CD4-positive, alpha-beta T cell treated with Interleukin-17A for 1 hour (primary cell): ENCODE results near the gene WFDC6.
"Not testable (repeated sequence)": the region's sequence is repeated elsewhere in the genome, so short reads cannot be mapped to it uniquely, and the experiment has no call there.

Source experiments
- DNase-seq: peaks from one replicate; pipeline ENCODE4 v3.0.0-alpha.2; 2020

The WFDC6 gene

DNA sequence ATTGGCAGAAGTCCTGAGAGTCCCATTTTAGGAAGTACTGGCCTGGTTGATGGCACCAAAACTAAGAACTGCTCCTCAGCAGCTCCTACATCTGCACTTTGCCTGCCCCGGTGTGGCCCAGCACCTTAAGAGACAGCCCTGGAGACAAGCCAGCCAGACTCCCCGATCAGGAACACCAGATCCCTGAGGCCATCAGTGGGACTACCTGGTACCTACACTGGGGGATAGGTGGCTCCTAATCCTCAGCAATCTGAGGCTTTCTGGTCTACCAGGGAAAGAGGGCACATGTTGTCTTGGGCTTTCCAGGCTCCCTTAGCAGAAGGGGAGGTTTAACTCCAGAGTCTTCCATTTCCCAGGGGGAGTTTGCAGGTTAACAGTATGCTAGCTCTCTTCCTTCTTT is at the start of gene WFDC6:
WFDC6 (minus strand) TSS at position 101 of the 400 bp plus-strand sequence; CDS start at position 26, 75 bp downstream.
- no peak for DNase-seq

GRCh38 chr20:45588800-45589199 is 49.5 kb upstream of the WFDC6 start:
- DNase-seq, result no peak

DNA sequence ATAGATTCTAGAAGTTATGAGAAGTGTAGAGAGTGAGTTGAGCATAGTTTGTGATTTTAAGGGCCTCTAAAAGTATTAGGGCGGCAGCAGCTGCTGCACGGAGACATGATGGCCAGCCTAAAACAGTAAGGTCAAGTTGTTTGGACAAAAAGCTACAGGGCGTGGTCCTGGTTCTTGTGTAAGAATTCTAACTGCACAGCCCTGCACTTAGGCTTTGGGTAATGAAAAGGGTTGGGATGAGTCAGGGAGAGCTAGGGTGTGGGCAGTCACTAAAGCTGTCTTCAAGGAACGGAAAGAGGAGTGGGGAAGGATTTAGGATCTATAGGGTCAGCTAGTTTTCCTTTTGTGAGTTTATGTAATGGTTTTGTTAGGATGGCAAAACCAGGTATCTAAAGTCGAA is 46.7 kb upstream of the WFDC6 start:
- not testable (repeated sequence) for DNase-seq

DNA sequence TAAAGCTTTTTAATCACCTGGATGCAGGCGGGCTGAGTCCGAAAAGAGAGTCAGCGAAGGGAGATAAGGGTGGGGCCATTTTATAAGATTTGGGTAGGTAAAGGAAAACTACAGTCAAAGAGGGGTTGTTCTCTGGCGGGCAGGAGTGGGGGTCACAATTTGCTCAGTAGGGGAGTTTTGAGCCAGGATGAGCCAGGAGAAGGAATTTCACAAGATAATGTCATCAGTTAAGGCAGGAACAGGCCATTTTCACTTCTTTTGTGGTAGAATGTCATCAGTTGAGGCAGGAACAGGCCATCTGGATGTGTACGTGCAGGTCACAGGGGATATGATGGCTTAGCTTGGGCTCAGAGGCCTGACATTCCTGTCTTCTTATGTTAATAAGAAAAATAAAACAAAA is 45.0 kb upstream of the WFDC6 start:
- not testable (repeated sequence) for DNase-seq

DNA sequence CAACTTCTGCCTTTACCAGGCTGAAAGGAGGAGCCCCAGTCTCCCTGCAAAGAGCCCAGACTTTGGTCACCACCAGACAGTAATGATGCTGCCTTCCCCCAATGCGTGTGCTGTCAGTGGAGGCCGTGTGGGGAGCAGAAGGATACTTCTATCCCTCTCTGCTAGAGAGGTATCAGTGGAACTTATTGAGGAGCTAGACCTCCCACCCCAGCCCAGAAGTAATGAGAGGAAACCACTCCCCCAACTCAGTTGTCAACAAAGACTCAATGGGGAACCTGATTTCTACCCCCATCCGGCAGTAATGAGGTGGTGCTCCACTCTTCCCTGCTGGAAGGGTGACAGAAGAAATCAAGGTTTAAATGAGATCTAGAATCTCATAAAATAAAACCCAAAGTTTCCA is 44.2 kb upstream of the WFDC6 start:
- no peak for DNase-seq

- no peak for DNase-seq
These were observed 42.4 kb upstream of the WFDC6 start for GRCh38 chr20:45581702-45582101.

- no peak for DNase-seq
These were observed 39.9 kb upstream of the WFDC6 start, which contains the start of gene WFDC8 for GRCh38 chr20:45579184-45579583. Gene WFDC8, minus strand, starts transcription at chr20:45579284. Its CDS starts 37 bp downstream, at chr20:45579247.

DNA sequence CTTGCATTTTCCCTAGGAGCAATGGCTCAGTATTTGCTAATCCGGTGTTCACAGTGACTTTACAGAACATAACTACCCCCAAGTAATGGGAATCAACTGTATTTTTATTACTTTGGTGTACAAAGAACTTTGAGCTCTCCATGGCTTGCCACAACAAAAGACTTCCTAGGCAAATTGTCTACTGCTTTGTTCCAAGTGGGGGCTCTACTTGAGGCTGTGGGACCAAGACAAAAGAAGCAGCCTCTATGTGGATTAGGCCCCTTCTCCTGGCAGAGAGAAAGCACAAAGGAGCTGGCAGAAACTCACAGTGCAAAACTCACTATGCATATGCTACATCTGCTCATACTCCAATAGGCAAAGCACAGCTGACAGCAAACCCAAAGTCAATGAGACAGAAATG is 38.9 kb upstream of the WFDC6 start:
- DNase-seq, result no peak

DNA sequence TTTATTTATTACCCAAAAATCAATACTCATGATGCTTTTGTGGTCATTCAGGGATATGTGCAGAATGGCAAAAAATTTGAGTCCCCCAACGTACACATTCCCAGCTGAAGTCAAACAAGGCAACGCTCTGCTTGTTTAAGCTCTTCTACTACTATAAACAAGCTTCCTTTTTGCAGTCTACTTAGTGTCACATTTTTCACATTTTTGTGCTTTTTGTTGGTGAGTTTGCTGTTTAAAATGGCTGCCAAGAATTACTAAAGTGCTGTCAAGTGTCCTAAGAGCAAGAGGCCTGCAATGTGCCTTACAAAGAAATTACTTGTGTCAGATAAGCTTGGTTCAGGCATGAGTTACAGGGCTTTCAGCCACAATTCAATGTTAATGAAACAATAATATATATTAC is 37.7 kb upstream of the WFDC6 start:
- DNase-seq, result no peak

GRCh38 chr20:45575931-45576330 is 36.6 kb upstream of the WFDC6 start:
- DNase-seq, result no peak

GRCh38 chr20:45569650-45570049 is 30.4 kb upstream of the WFDC6 start:
- DNase-seq, result not testable (repeated sequence)

DNA sequence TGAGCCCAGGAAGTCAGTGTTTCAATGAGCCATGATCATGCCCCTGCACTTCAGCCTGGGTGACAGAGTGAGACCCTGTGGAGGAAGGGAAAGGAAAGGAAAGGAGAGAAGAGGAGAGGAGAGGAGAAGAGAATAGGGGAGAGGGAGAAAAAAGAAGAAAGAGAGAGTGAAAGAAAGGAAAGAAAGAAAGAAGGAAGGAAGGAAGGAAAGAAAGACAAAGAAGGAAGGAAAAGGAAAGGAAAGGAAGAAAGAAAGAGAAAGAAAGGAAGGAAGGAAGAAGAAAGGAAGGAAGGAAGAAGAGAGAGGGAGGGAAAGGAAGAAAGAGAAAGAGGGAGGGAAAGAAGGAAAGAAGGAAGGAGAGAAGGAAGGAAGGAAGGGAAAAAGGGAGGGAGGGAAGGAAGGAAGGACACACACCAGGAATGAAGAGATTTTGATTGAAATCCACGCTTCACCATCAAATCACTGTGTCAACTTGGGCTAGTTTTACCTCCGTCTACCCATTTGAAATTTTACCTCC is 25.5 kb upstream of the WFDC6 start:
- DNase-seq, result no peak

DNA sequence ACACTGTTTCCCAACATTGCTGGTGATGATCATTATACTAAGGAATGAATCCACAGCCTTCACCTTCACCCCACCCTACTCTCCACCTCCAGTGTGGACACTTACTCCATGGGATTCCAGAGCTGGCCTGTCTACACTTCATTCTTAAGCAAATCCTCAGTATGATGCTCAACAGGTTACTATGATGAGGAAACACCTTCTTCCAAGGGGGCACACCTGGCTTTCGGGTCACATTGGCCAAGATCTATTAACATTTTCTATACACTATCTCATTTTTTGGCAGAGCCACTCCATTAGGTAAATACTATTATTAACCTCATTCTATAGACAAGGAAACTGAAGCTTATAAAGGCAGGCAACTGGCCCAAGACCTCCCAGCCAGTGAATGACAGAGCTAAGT is 15.9 kb upstream of the WFDC6 start:
- DNase-seq, result no peak

DNA sequence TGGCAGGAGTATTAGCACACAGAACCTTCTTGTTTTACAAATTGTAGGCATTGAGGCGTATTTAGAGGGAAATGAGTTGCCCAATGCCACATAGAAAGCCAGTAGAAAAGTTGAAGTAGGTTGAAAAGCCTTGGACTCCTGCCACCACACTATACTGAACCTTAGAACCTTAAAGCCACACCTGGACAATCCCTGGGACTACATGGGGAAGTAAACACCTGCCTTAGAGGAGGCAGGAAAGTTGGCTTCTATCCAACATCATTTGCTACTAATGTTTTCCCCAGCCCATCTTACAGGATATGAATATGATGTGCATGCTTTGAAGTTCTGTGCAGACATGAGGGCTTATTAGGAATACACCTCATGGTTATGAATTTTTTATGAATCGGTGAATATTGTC is 13.2 kb upstream of the WFDC6 start:
- no peak for DNase-seq

DNA sequence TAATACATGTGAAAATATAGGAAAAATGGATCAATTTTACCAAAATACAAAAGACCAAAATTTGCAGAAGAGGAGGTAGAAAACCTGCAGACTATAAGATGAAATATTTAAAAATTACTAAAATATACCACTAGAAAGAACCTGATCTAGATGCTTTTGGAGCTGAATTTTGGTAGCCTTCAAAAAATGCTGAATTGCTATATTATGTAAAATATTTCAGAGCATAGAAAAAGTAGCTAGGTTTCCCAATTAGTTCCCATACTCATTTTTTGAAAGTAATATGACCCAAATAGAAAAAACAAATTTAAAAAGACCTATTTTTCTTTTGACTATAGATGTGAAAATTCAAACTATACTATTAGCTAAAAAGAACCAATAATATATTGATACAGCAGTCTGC is 11.5 kb upstream of the WFDC6 start:
- no peak for DNase-seq

DNA sequence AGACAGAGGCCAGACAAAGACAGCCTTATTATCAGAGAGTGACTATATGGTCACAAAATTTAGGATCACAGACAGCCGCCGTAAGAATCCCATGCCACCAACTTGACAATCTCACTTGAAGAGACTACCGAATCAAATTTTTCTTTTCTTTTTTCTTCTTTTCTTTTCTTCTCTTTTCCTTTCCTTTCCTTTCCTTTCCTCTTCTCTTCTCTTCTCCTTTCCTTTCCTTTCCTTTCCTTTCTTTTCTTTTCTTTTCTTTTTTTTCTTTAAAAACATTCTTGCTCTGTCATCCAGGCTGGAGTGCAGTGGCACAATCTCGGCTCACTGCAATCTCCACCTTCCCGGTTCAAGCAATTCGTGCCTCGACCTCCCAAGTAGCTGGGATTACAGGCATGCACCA is 9.1 kb upstream of the WFDC6 start:
- no peak for DNase-seq

- no peak for DNase-seq
These were observed 8.0 kb upstream of the WFDC6 start, which contains the start of gene EPPIN for GRCh38 chr20:45547206-45547770. Gene EPPIN, minus strand, starts transcription at chr20:45547401. Its CDS starts 44 bp downstream, at chr20:45547357.

- DNase-seq, result no peak
These were observed 6.6 kb upstream of the WFDC6 start for GRCh38 chr20:45545754-45546453.

DNA sequence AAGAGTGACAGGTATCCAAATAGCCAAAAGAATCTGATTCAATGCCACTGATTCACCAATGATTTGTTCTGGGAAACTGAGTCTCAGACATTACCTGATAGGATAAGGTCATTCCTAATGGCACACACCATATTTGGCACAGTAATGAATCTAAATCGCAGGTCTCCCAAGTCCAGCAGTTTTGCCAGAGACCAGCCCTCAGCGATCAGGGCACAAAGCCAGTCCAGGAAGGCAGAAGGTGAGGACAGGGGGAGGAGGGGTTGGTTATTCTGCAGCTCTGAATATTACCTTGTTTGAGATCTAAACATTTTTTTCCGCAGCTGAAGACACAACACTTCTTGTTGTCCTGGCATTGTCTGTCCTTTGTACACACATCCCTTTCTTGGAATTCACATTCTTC is 6.1 kb upstream of the WFDC6 start:
- DNase-seq, result no peak

- DNase-seq, result no peak
These were observed 978 bp downstream of the WFDC6 start for GRCh38 chr20:45538209-45538799.

DNA sequence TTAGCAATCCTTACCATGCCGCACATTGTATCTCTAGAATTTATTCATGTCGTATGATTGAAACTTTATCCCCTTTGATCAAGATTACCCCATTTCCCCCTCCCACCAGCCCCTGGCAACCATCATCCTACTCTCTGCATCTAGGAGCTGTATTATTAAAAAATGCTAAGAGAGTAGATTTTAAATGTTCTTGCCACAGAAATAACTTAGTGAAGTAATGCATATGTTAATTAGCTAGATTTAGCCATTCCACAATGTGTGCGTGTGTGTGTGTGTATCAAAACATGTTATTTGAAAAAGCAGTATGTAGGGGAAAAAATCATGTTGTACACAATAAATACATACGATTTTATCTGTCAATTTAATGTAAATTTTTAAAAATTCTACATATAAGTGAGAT is 12.0 kb downstream of the WFDC6 start:
- DNase-seq, result no peak

DNA sequence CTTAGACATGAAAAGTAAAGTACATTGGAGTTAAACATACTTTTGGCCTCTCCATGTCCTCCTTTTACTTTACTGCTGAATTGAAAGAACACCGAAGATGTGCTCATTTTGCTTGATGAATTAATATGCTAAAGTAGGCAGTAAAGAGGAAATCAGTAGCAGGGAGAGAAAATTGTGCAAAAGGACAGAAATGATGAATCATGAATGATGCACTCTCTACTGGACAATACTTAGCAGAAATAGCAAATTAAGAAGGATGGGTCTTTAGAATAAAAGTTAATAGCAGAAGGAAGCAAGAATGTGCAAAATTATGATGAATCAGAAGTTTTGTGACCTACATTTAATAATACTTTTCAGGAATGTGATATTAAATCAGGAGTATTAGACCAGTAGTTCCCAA is 15.5 kb downstream of the WFDC6 start:
- DNase-seq, result no peak

DNA sequence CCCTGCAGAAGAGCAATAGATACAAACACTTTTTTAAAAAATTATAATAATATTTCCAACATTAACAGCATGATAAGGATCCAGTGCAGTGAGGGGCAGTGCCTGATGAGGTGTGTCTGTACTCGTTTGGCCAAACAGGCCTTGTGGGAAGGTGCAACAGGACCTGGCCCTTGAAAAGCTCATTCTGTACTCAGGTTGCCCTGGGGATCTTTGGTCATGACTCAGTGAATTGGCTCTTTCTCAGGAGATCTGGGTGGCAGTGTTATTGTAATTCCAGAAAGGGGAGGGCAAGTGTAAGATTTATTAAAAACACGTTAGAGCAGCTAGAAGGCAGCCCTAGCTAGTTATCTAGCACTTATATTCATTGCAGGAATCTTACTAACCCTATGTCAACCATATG is 21.0 kb downstream of the WFDC6 start:
- no peak for DNase-seq
